Gastrocnemius medialis (tissue), 4 donors: ENCODE measurements around the gene TUBGCP3. TPM values are rescaled to one million over a fixed set of nuclear protein-coding genes. Genes with fewer than 3 reads are reported as not detected.

Experiments
- ATAC-seq, 2 donors: fragments of 150-250 bp; one replicate each; pipeline ENCODE4 v1.9.1; 2016
- DNase-seq, 2 donors: peaks; one replicate each; pipeline ENCODE4 v3.0.0-alpha.2; 2019
- H3K27ac ChIP-seq, 4 donors: fragments of 200-600 bp; sonication (generic); 1 replicate in 1 of 4; 2 replicates in 3 of 4; pipeline ENCODE4 v1.5.1; 2016 to 2018; ENCODE audit warnings: mild to moderate bottlenecking in 2 of 4, moderate library complexity in 1 of 4
- H3K27me3 ChIP-seq, 3 donors: fragments of 200-600 bp; sonication (generic) in 2 of 3; 1 replicate in 1 of 3; 2 replicates in 2 of 3; pipeline versions ENCODE4 v1.5.1 to v1.6.0; 2016 to 2019; ENCODE audit warnings: mild to moderate bottlenecking in 1 of 3, moderate library complexity in 1 of 3
- H3K36me3 ChIP-seq, 2 donors: fragments of 200-600 bp; sonication (generic) in 1 of 2; one replicate each; pipeline ENCODE4 v1.5.1; 2017 to 2018
- H3K4me1 ChIP-seq, 2 donors: fragments of 200-600 bp; sonication (generic) in 1 of 2; one replicate each; pipeline ENCODE4 v1.5.1; 2016 to 2017; ENCODE audit warnings: mild to moderate bottlenecking in 2 of 2
- H3K4me3 ChIP-seq, 4 donors: fragments of 200-600 bp; sonication (generic) in 3 of 4; 1 replicate in 1 of 4; 2 replicates in 3 of 4; pipeline ENCODE4 v1.5.1; 2016 to 2019; ENCODE audit warnings: mild to moderate bottlenecking in 2 of 4
- H3K9me3 ChIP-seq, 3 donors: fragments of 200-600 bp; sonication (generic) in 2 of 3; 1 replicate in 1 of 3; 2 replicates in 2 of 3; pipeline ENCODE4 v1.5.1; 2016 to 2019
- POLR2A ChIP-seq, 2 donors: fragments of 450-650 bp; IDR thresholded peaks; one replicate each; pipeline ENCODE4 v1.6.1; 2017; ENCODE audit warnings: antibody characterized with exemption in 2 of 2, mild to moderate bottlenecking in 2 of 2, moderate library complexity in 2 of 2
- in situ Hi-C, 4 donors: fragments of 200-750 bp; cut with MboI; loops; one replicate each; pipeline versions ENCODE4 v1.15.0 to v1.8.0; 2017; ENCODE audit warnings: low sequenced_read_pairs in 4 of 4
- intact Hi-C: fragments of 100-400 bp; cut with DNase I; formaldehyde crosslinking; loops from one replicate; pipeline ENCODE4 v1.15.1; 2023; ENCODE audit warnings: low total_unique reads
- total RNA-seq, 4 donors: library from RNA; depleted of rRNA; stranded (reverse); fragments of >200 nt; gene quantifications; one replicate each; pipeline versions ENCODE4 v1.1.0 to v1.2.3, GENCODE V29; 2016
- TF ChIP-seq, protein P1 (sequence below), 5 experiments: fragments of 450-650 bp in 3 of 5; fragments of 200-600 bp in 2 of 5; sonication (generic) in 2 of 5; IDR thresholded peaks in 4 of 5; conservative IDR thresholded peaks in 1 of 5; 1 replicate in 4 of 5; 2 replicates in 1 of 5; pipeline ENCODE4 v1.5.1; 2016 to 2019; ENCODE audit warnings: antibody characterized with exemption in 5 of 5, mild to moderate bottlenecking in 3 of 5, moderate library complexity in 3 of 5

TUBGCP3 gene
- total RNA-seq, 4 donors from 2014 or later, result 10.0 to 14.3 (median 11.0) TPM

- ATAC-seq, result no peak
- no peak for DNase-seq
- Histone ChIP-seq H3K27ac (no peak overlapping the region), H3K9me3 (no peaks in the 10 kb centered on the region), H3K4me3 (no peak overlapping the region), H3K27me3 (peaks cover 0 to 4% (median 0%) of the 10 kb centered on the region in 3 donors), H3K4me1 (peaks cover 5 to 8% of the 10 kb centered on the region in 2 donors), H3K36me3 (no peaks in the 10 kb centered on the region)
- TF ChIP-seq POLR2A (IDR thresholded peaks at IDR 0.05), result no peak
- TF ChIP-seq, protein P1, sequence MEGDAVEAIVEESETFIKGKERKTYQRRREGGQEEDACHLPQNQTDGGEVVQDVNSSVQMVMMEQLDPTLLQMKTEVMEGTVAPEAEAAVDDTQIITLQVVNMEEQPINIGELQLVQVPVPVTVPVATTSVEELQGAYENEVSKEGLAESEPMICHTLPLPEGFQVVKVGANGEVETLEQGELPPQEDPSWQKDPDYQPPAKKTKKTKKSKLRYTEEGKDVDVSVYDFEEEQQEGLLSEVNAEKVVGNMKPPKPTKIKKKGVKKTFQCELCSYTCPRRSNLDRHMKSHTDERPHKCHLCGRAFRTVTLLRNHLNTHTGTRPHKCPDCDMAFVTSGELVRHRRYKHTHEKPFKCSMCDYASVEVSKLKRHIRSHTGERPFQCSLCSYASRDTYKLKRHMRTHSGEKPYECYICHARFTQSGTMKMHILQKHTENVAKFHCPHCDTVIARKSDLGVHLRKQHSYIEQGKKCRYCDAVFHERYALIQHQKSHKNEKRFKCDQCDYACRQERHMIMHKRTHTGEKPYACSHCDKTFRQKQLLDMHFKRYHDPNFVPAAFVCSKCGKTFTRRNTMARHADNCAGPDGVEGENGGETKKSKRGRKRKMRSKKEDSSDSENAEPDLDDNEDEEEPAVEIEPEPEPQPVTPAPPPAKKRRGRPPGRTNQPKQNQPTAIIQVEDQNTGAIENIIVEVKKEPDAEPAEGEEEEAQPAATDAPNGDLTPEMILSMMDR (IDR thresholded peaks at IDR 0.05 in 4 of 5, conservative IDR thresholded peaks at IDR 0.05 in 1 of 5), result no peak
- intact Hi-C loops, result loop anchor here (10.0 kb wide), 1 partner anchor 67 kb away; no protein-coding TSS in a partner anchor
- in situ Hi-C loops, result loop anchor here in 3 of 4 donors (10.0 to 25.0 kb wide), 3 partner anchors 515 to 1140 kb away; no protein-coding TSS in a partner anchor
Measured at GRCh38 chr13:112602189-112602588, 14.2 kb upstream of the TUBGCP3 start.

GRCh38 chr13:112601371-112601770 lies 13.4 kb upstream of the TUBGCP3 start:
- H3K27ac ChIP-seq, result no peak overlapping the region
- in situ Hi-C loops, result loop anchor here in 3 of 4 donors (10.0 to 25.0 kb wide), 3 partner anchors 514 to 1139 kb away; no protein-coding TSS in a partner anchor
- no peaks in the 10 kb centered on the region for H3K36me3 ChIP-seq
- H3K9me3 ChIP-seq, result no peaks in the 10 kb centered on the region
- TF ChIP-seq, protein P1 (IDR thresholded peaks at IDR 0.05 in 4 of 5, conservative IDR thresholded peaks at IDR 0.05 in 1 of 5), result no peak
- TF ChIP-seq POLR2A (IDR thresholded peaks at IDR 0.05), result no peak
- intact Hi-C loops, result loop anchor here (10.0 kb wide), 1 partner anchor 67 kb away; no protein-coding TSS in a partner anchor
- H3K4me1 ChIP-seq, result peaks cover 0 to 5% of the 10 kb centered on the region in 2 donors
- H3K27me3 ChIP-seq, result peaks cover 0 to 4% (median 0%) of the 10 kb centered on the region in 3 donors
- H3K4me3 ChIP-seq, result no peak overlapping the region
- ATAC-seq, result no peak
- no peak for DNase-seq

GRCh38 chr13:112596235-112596634 lies 8.3 kb upstream of the TUBGCP3 start:
- no peak for ATAC-seq
- in situ Hi-C loops, result no loop called here

GRCh38 chr13:112592647-112593046 lies 4.7 kb upstream of the TUBGCP3 start:
- in situ Hi-C loops, result no loop called here
- Histone ChIP-seq H3K9me3 (no peaks in the 10 kb centered on the region), H3K27ac (no peak overlapping the region), H3K4me1 (peaks cover 0 to 7% of the 10 kb centered on the region in 2 donors), H3K36me3 (no peaks in the 10 kb centered on the region), H3K27me3 (no peaks in the 10 kb centered on the region), H3K4me3 (no peak overlapping the region)
- intact Hi-C loops, result no loop called here
- no peak for DNase-seq
- TF ChIP-seq, protein P1 (IDR thresholded peaks at IDR 0.05 in 4 of 5, conservative IDR thresholded peaks at IDR 0.05 in 1 of 5), result no peak
- no peak for TF ChIP-seq POLR2A (IDR thresholded peaks at IDR 0.05)
- no peak for ATAC-seq

More at GRCh38 chr13:112596235-112596634, 8.3 kb upstream of the TUBGCP3 start:
- DNase-seq, result no peak
- no peaks in the 10 kb centered on the region for H3K36me3 ChIP-seq
- intact Hi-C loops, result no loop called here
- no peaks in the 10 kb centered on the region for H3K9me3 ChIP-seq
- H3K27me3 ChIP-seq, result no peaks in the 10 kb centered on the region
- no peaks in the 10 kb centered on the region for H3K4me1 ChIP-seq
- TF ChIP-seq, protein P1 (IDR thresholded peaks at IDR 0.05 in 4 of 5, conservative IDR thresholded peaks at IDR 0.05 in 1 of 5), result no peak
- no peak for TF ChIP-seq POLR2A (IDR thresholded peaks at IDR 0.05)
- H3K4me3 ChIP-seq, result no peak overlapping the region
- no peak overlapping the region for H3K27ac ChIP-seq

- intact Hi-C loops (no loop called here), in situ Hi-C loops (no loop called here)
- Histone ChIP-seq H3K27me3 (no peaks in the 10 kb centered on the region), H3K27ac (no peak overlapping the region), H3K36me3 (no peaks in the 10 kb centered on the region), H3K9me3 (no peaks in the 10 kb centered on the region), H3K4me1 (peaks cover 0 to 7% of the 10 kb centered on the region in 2 donors), H3K4me3 (no peak overlapping the region)
- ATAC-seq (no peak), DNase-seq (no peak)
- TF ChIP-seq, protein P1 (IDR thresholded peaks at IDR 0.05 in 4 of 5, conservative IDR thresholded peaks at IDR 0.05 in 1 of 5), result no peak
- no peak for TF ChIP-seq POLR2A (IDR thresholded peaks at IDR 0.05)
Measured at GRCh38 chr13:112592181-112592580, 4.2 kb upstream of the TUBGCP3 start.
